Endothelial cell of umbilical vein (primary cell): ENCODE results near the gene CACNA2D2. TPM values are rescaled to one million over a fixed set of nuclear protein-coding genes. Genes with fewer than 3 reads are reported as not detected.

Experiments used
- BruUV-seq: library from RNA; stranded (reverse); fragments of 400-500 nt; replicated peaks from 2 replicates; lab custom pipeline; 2021; lab: Mats Ljungman, UMichigan
- CTCF ChIA-PET: fragments of 300-600, 350-600 bp; sonication (Branson Sonifier 250); formaldehyde crosslinking; loops from one replicate; lab custom pipeline; 2021; ENCODE audit warnings: antibody characterized with exemption, inconsistent platforms; lab: Charles Lee
- POLR2A ChIA-PET: fragments of 300-600, 350-600 bp; sonication (Branson Sonifier 250); formaldehyde crosslinking; loops from one replicate; lab custom pipeline; 2021; ENCODE audit warnings: antibody characterized with exemption, inconsistent platforms; lab: Charles Lee
- DNase-seq: peaks from one replicate; pipeline ENCODE4 v3.0.0-alpha.2; 2011; ENCODE audit warnings: low read depth, low spot score
- FAIRE-seq: peaks from 2 replicates; lab custom pipeline; 2011; peaks lifted over from hg19 to GRCh38; lab: Jason Lieb, UNC
- H2AFZ ChIP-seq: 2 replicates; pipeline ENCODE4 v1.6.0; 2012; ENCODE audit warnings: low read depth, low read length, control low read depth, inconsistent platforms
- H3K27ac ChIP-seq: 2 replicates; pipeline ENCODE4 v1.5.1; 2011; ENCODE audit warnings: low read depth, mild to moderate bottlenecking, control low read depth, low read length, moderate library complexity; ENCODE audit not compliant: insufficient read depth
- H3K27me3 ChIP-seq, 2 experiments: 2 replicates each; pipeline versions ENCODE4 v1.6.0 to v1.6.1; 2011; ENCODE audit warnings: low read length in 2 of 2, mixed read lengths in 1 of 2; ENCODE audit not compliant: control insufficient read depth in 2 of 2, insufficient read depth in 2 of 2
- H3K36me3 ChIP-seq, 2 experiments: 2 replicates in 1 of 2; 3 replicates in 1 of 2; pipeline ENCODE4 v1.5.1; 2011; ENCODE audit warnings: low read length in 2 of 2, mild to moderate bottlenecking in 1 of 2, moderate library complexity in 1 of 2; ENCODE audit not compliant: control insufficient read depth in 2 of 2, insufficient read depth in 2 of 2; ENCODE audit errors: extremely low read depth in 1 of 2
- H3K4me1 ChIP-seq: 3 replicates; pipeline ENCODE4 v1.5.1; 2011; ENCODE audit warnings: mild to moderate bottlenecking, low read length; ENCODE audit not compliant: control insufficient read depth, insufficient read depth; ENCODE audit errors: extremely low read depth
- H3K4me2 ChIP-seq: 2 replicates; pipeline ENCODE4 v1.6.1; 2011; ENCODE audit warnings: low read length, control low read depth, mixed read lengths; ENCODE audit not compliant: insufficient read depth
- H3K4me3 ChIP-seq, 3 experiments: fragments of 200-600 bp in 1 of 3; sonication (generic), shearing (Covaris generic) in 1 of 3; replicated peaks in 1 of 3; 2 replicates each; pipeline ENCODE4 v1.5.1; 2011 to 2016; ENCODE audit warnings: control low read depth in 3 of 3, low read length in 3 of 3, mild to moderate bottlenecking in 2 of 3, inconsistent platforms in 1 of 3, low read depth in 1 of 3, moderate library complexity in 1 of 3; ENCODE audit not compliant: insufficient read depth in 1 of 3
- H3K79me2 ChIP-seq: 2 replicates; pipeline ENCODE4 v1.6.0; 2012; ENCODE audit warnings: low read length, inconsistent platforms; ENCODE audit not compliant: control insufficient read depth, insufficient read depth
- H3K9ac ChIP-seq: replicated peaks from 2 replicates; pipeline ENCODE3; 2011; ENCODE audit warnings: low read length, control low read depth; ENCODE audit not compliant: insufficient read depth; ENCODE audit errors: extremely low read depth
- H3K9me1 ChIP-seq: replicated peaks from 3 replicates; pipeline ENCODE4 v1.6.0; 2011; ENCODE audit warnings: mild to moderate bottlenecking, low read length; ENCODE audit not compliant: control insufficient read depth, insufficient read depth; ENCODE audit errors: extremely low read depth
- H3K9me3 ChIP-seq: replicated peaks from 2 replicates; pipeline ENCODE4 v1.5.1; 2012; ENCODE audit warnings: low read length, inconsistent platforms; ENCODE audit not compliant: control insufficient read depth, insufficient read depth
- H4K20me1 ChIP-seq: replicated peaks from 2 replicates; pipeline ENCODE3; 2011; ENCODE audit warnings: mild to moderate bottlenecking, low read length; ENCODE audit not compliant: control insufficient read depth, insufficient read depth; ENCODE audit errors: extremely low read depth
- EZH2 ChIP-seq: IDR thresholded peaks from 2 replicates; pipeline ENCODE4 v1.6.1; 2012; ENCODE audit warnings: borderline replicate concordance, low read depth, mild to moderate bottlenecking, moderate library complexity, low read length, inconsistent platforms; ENCODE audit not compliant: severe bottlenecking
- FOS ChIP-seq: IDR thresholded peaks from 2 replicates; pipeline ENCODE4 v1.6.1; 2011; ENCODE audit warnings: mild to moderate bottlenecking, low read length, moderate library complexity, borderline replicate concordance; ENCODE audit not compliant: insufficient read depth
- GATA2 ChIP-seq: IDR thresholded peaks from 2 replicates; pipeline ENCODE4 v1.7.0; 2011; ENCODE audit warnings: low read depth, mild to moderate bottlenecking, moderate library complexity, mixed read lengths, low read length; ENCODE audit not compliant: insufficient read length, insufficient read depth
- JUN ChIP-seq: IDR thresholded peaks from 2 replicates; pipeline ENCODE4 v1.6.1; 2011; ENCODE audit warnings: borderline replicate concordance, low read depth; ENCODE audit not compliant: insufficient read length, insufficient read depth
- MYC ChIP-seq: IDR thresholded peaks from one replicate; pipeline ENCODE4 v1.6.1; 2011; ENCODE audit warnings: mild to moderate bottlenecking, low read depth, low read length
- POLR2A ChIP-seq: IDR thresholded peaks from 2 replicates; pipeline ENCODE4 v1.6.1; 2012; ENCODE audit warnings: low read depth, mild to moderate bottlenecking, control low read depth, low read length
- POLR2AphosphoS5 ChIP-seq: IDR thresholded peaks from 2 replicates; pipeline ENCODE4 v1.6.1; 2012; ENCODE audit warnings: low read depth, mild to moderate bottlenecking, control low read depth, low read length, moderate library complexity; ENCODE audit not compliant: insufficient read depth
- dilution Hi-C: fragments of 300-500 bp; cut with MboI; formaldehyde crosslinking; loops from one replicate; pipeline ENCODE4 v1.15.0; 2019; ENCODE audit warnings: low sequenced_read_pairs; ENCODE audit not compliant: extremely low pct_ligation_motif_present
- intact Hi-C: fragments of 100-400 bp; cut with micrococcal nuclease; formaldehyde crosslinking; loops from one replicate; pipeline ENCODE4 v1.10.0; 2022
- polyA plus RNA-seq, 4 experiments: library from polyadenylated mRNA; depleted of rRNA in 3 of 4; stranded (reverse) in 3 of 4; unstranded in 1 of 4; fragments of >200 nt; gene quantifications; 2 replicates each; pipeline versions ENCODE4 v1.2.1 to v1.2.3, GENCODE V29; 2011 to 2012; ENCODE audit warnings: missing spikeins in 1 of 4
- total RNA-seq: library from RNA; stranded (reverse); gene quantifications from 2 replicates; pipeline ENCODE4 v1.2.3, GENCODE V29; 2021
- TF ChIP-seq, protein P1 (sequence below): IDR thresholded peaks from 2 replicates; pipeline ENCODE4 v1.6.1; 2011; ENCODE audit not compliant: insufficient read depth, insufficient read length
- TF ChIP-seq, protein P2 (sequence below), 2 donors: IDR thresholded peaks; 1 replicate in 1 of 2; 2 replicates in 1 of 2; pipeline ENCODE4 v1.5.1; 2011; ENCODE audit warnings: low read length in 2 of 2, mild to moderate bottlenecking in 2 of 2, moderate library complexity in 2 of 2, control low read depth in 1 of 2, inconsistent platforms in 1 of 2, low read depth in 1 of 2; ENCODE audit not compliant: insufficient read depth in 1 of 2; ENCODE audit errors: extremely low read depth in 1 of 2

CACNA2D2 gene
- total and polyA plus RNA-seq, 2 donors (not counting 3 experiments of a cell fraction or from before 2014, with no cell fraction given): 0.15 TPM; not detected in 1

DNA sequence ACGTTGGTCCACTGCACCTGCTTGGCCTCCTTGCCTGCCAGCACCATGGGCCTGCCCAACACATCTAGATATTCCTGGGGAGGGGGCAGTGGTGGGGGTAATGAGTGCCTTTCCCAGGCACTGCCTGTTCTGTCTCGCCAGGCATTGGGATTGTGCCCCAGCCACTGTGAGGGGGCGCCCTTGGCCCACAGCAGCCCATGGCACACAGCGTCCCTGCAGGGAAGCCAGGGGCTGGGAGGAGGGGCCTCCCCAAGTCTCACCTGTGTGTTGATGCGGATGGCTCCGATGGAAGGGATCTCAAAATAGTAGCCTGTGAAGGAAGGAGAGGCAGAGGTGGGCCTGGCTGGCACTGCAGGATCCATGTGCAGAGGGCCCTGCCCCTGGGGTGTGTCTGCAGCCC, 125.4 kb downstream of the CACNA2D2 start:
- intact Hi-C loops (no loop called here), dilution Hi-C loops (no loop called here)
- Histone ChIP-seq H4K20me1 (no peaks in the 10 kb centered on the region), H3K79me2 (no peaks in the 10 kb centered on the region), H3K4me3 (no peak overlapping the region), H3K27ac (no peak overlapping the region), H3K9ac (no peak overlapping the region), H3K4me2 (no peak overlapping the region), H2AFZ (no peak overlapping the region), H3K36me3 (no peaks in the 10 kb centered on the region), H3K9me1 (no peaks in the 10 kb centered on the region), H3K9me3 (no peaks in the 10 kb centered on the region), H3K27me3 (no peaks in the 10 kb centered on the region), H3K4me1 (no peaks in the 10 kb centered on the region)
- TF ChIP-seq JUN: no peak
- TF ChIP-seq POLR2A: no peak
- no peak for TF ChIP-seq GATA2
- TF ChIP-seq MYC: no peak
- no peak for TF ChIP-seq POLR2AphosphoS5
- no peak for TF ChIP-seq FOS
- no peak for TF ChIP-seq EZH2
- TF ChIP-seq, protein P1, sequence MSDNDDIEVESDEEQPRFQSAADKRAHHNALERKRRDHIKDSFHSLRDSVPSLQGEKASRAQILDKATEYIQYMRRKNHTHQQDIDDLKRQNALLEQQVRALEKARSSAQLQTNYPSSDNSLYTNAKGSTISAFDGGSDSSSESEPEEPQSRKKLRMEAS: no peak
- TF ChIP-seq, protein P2, sequence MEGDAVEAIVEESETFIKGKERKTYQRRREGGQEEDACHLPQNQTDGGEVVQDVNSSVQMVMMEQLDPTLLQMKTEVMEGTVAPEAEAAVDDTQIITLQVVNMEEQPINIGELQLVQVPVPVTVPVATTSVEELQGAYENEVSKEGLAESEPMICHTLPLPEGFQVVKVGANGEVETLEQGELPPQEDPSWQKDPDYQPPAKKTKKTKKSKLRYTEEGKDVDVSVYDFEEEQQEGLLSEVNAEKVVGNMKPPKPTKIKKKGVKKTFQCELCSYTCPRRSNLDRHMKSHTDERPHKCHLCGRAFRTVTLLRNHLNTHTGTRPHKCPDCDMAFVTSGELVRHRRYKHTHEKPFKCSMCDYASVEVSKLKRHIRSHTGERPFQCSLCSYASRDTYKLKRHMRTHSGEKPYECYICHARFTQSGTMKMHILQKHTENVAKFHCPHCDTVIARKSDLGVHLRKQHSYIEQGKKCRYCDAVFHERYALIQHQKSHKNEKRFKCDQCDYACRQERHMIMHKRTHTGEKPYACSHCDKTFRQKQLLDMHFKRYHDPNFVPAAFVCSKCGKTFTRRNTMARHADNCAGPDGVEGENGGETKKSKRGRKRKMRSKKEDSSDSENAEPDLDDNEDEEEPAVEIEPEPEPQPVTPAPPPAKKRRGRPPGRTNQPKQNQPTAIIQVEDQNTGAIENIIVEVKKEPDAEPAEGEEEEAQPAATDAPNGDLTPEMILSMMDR (IDR thresholded peaks at IDR 0.05; ENCODE audit: extremely low read depth in 1 of 2, insufficient read depth in 1 of 2, low read depth in 1 of 2, low read length in 2 of 2): no peak
- POLR2A ChIA-PET: interaction anchor here (0.6 kb wide), 1 partner anchor 117 kb away, joined by 3 read pairs; no protein-coding TSS in a partner anchor
- no TSS peak for BruUV-seq
- CTCF ChIA-PET: no interaction called here
- FAIRE-seq (no peak), DNase-seq (no peak)
